Hindlimb muscle (tissue), 1 donor: Measurements from ENCODE around the gene WSCD2. TPM values are rescaled to one million over a fixed set of nuclear protein-coding genes. Genes with fewer than 3 reads are reported as not detected.

Experiments used
- DNase-seq: peaks from one replicate; pipeline ENCODE4 v3.0.0-alpha.2; 2013
- polyA plus RNA-seq: library from polyadenylated mRNA; unstranded; fragments of 120-200 nt; gene quantifications from one replicate; pipeline ENCODE4 v1.2.1, GENCODE V29; 2013; ENCODE audit not compliant: insufficient read length

WSCD2 gene
- polyA plus RNA-seq, 1 donor = 1.7 TPM

- no peak for DNase-seq
Observed at GRCh38 chr12:108109504-108109903, 19.6 kb upstream of the WSCD2 start.

DNA sequence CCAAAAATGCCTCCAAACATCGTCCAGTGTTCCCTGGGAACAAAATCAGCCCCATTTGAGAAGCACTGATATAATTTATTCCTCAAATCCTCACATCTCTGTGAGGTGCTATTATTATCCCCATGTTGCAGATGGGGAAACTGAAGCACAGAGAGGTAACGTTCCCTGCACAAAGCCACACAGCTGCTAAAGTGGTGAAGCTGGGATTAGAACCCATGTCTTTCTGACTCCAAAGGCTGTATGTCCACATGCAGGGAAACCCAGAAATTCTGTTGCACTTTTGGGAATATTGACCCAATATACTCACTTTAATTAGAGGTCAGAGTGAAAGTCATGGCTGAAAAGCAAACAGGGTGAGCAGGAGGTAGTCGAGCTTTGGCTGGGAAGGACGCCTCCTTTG, 19.1 kb upstream of the WSCD2 start:
- no peak for DNase-seq

GRCh38 chr12:108110844-108111243, 18.2 kb upstream of the WSCD2 start:
- no peak for DNase-seq

- no peak for DNase-seq
Observed at GRCh38 chr12:108112832-108113556, 16.1 kb upstream of the WSCD2 start.

- DNase-seq = no peak
Observed at GRCh38 chr12:108115123-108116121, 13.7 kb upstream of the WSCD2 start.

DNA sequence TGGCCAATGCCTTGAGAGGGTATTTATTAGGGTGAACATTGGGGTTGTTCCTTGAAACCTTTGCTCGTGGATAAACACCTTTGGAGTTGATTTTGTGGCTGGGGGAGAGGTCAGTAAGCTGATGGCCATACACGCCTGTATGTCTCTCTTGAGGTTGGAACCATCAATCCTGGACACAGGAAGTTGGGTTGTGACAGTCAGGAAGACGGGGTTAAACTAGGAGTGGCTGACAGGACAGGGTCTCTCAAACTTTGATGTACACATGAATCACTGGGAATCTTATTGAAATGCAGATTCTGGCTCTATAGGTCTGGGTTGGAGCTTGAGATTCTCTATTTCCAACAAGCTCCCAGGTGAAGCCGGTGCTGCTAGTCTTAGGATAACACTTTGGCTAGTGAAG, 12.8 kb upstream of the WSCD2 start:
- DNase-seq = no peak

GRCh38 chr12:108116699-108117098, 12.4 kb upstream of the WSCD2 start:
- no peak for DNase-seq

- DNase-seq = no peak
Observed at GRCh38 chr12:108117163-108117849, 11.8 kb upstream of the WSCD2 start.

GRCh38 chr12:108117902-108118301, 11.2 kb upstream of the WSCD2 start:
- no peak for DNase-seq

GRCh38 chr12:108119126-108119973, 9.7 kb upstream of the WSCD2 start:
- DNase-seq = no peak

DNA sequence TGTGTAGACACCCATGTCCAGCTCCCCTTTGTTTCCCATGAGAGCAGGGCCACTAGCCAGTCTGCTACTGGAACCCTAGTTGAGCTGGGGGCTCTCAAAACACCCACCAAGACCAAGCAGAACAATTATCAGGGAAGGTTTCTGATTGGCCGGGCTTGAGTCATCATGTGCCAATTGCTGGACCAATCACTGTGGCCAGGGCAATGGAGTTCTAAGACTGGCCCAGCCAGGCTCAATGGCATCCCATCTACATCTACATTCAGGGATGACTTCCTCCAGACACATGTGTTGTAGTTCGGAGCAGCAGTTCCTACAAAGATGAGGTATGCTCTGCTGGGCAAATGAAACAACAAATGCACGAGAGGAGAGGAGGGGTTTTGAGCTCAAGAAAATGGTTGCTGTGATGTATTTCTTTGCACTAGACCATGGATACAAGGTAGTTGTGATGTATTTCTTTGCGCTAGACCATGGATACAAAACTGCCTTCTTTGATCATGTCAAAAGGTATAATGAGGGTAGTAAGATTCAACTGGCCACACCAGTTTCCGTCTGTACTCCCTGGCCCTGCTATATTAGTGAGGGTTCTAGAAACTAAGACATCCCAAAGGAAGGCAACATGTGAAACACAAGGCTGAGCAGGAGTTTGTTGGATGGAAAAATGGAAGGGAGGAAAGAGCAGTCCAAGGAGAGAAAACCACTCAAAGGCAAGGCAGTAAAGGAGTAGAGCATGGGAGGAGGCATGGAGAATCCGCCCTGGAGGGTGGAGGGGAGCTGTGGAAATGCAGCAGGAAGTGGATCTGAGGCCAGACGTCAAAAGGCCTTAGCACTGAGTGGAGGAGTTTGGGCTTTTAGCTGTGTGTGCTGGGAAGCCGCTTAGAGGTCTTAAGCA, 8.9 kb upstream of the WSCD2 start:
- no peak for DNase-seq

DNA sequence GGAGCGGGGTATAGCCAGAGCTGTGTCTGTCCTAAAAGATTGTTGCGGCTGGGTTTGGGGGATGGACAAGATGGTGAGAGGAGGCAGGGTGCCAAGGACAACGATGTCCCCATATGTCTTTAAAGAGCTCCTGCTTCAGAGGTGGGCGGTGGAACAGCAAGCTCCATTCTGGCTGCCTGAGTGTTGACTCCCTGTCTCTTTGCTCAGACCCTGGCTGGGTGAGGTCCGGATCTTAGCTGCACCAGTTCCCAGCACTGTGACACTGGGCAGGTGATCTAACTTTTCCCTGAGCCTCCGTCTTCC, 8.3 kb upstream of the WSCD2 start:
- DNase-seq = no peak

DNA sequence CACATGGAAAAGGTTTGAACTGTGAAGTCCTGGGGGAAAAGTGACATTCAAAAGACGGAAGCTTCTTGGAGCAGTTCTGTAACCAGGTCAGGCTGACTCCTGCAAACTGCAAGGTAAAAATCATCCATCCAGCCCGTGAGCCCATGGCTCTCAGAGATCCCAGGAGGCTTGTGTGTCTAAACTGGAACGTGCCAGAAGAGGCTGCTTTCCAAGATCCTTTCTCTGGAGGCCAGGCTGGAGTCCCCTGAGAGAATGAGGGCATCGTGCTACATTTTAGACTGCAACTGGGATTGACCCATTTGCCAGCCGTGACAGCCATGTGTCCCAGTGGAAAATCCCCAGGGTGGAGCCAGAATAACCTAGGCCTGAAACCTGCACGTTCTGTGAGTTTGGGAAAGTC, 7.8 kb upstream of the WSCD2 start:
- DNase-seq = no peak

DNA sequence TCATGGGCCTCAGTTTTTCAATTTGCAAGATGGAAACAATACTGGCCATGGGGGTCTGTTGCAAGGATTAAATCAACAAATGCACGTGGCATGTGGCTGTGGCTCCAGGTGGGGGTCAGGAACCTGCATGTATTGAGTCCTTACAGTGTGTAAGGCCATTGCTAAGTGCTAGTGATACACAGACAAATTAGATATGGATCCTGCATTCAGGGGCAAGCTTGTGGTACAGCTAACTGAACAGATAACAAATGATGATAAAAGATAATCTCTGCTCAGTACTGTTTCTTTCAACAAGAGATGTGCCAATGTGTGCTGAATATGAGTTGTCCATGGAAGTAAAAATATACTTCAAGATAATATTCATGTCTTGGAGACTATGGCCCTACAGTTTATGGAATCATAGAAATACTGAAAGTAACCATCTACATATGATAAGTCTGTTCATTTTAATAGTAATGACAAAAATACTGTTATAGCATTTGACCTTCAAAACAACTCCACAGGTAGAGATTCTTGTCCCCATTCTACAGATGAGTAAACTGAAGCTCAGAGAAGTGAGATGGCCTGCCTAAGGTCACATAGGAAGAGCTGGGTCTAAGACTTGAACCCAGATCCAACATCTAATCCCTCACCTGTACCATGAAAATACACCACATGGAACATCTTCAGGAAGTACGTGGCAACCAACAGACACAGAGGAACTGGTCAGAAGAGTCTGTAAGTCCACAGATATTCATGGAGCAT, 7.2 kb upstream of the WSCD2 start:
- DNase-seq = no peak

GRCh38 chr12:108122644-108123043, 6.4 kb upstream of the WSCD2 start:
- DNase-seq = no peak

- no peak for DNase-seq
Observed at GRCh38 chr12:108123402-108123801, 5.7 kb upstream of the WSCD2 start.

DNA sequence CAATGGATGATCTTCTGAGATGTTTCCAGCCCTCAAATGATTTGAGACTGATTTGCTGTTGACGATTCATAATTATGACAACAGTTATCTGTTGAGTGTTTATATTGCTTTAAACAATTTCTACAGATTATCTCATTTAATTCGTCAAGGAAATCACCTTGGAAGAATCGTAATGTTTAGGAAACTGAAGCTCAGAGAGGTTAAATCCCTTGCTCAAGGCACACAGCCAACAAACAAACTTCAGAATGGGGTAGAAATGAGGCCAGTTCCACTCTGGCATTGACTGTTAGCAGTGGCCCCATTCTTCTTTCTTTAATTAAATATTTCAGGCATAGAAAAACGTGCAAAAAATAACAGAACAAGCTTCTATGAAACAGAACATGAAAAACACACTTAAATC, 4.0 kb upstream of the WSCD2 start:
- DNase-seq = no peak

DNA sequence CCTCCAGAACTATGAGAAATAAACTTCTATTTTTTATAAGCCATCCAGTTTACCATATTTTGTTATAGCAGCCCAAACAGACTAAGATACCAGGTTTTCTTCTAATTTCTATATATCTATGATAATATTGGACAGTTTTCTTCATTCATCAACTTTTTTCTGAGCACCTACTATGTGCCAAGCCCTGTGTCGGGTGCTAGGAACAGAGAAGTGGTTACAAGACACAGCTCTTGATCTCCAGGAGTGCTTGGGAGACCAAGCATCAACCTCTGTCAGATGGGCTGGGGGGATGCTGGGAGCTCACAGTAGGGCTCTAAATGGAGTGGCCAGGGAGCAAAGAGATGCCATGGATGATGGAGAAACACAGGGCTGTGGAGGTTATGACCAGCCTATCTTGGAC, 2.9 kb upstream of the WSCD2 start:
- DNase-seq = no peak

DNA sequence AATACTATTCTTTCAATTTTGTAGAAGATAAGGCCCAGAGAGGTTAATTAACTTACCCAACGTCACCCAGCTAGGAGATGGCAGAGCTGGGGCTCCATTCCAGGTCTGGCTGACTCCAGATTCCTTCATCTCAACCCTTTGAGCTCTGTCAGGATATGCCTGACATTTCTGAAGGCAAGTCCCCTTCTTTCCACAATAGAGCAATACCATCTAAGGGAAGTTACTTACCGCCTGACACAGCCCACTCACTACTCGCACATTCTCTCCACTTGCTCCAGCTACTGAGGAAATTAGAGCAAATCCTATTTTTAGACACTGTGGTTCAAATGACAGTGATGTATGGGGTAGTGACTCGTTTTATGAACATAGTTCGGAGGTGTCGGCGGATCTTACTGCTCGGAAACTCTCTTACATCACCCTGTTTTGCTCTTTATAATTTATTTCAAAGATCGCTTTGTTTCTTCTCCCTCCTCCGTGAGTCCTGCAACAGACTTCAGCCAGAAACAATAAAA, 2.0 kb upstream of the WSCD2 start:
- DNase-seq = no peak

DNA sequence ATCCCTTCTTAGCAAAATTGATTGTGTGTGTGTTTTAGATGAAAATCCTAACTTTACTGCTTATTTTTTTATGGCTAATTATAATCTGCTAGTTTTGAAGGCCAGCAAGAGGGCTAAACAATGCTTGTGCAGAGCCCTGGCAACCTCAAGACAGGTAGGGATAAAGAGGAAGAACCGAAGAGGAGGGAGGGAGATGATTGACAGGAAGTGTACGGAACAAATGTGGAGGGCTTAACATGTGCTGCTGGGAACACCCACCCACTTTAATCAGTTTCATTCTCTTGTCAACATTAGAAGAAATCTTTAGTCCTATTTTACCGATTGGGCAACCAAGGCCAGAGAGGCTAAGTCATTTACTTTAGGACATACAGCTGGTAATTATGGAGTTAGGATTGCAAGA, 1.4 kb upstream of the WSCD2 start:
- no peak for DNase-seq
